ENCODE results near the gene SETX. TPM values are rescaled to one million over a fixed set of nuclear protein-coding genes. Genes with fewer than 3 reads are reported as not detected.

The SETX gene
- total RNA-seq, 1 donor from 2014 or later, result 47.2 TPM

- peaks cover 24% of the 10 kb centered on the region for H3K36me3 Mint-ChIP-seq (ENCODE audit: insufficient read depth)
- H3K27me3 Mint-ChIP-seq, result no peaks in the 10 kb centered on the region
- H3K9me3 Mint-ChIP-seq (ENCODE audit: low read depth), result no peaks in the 10 kb centered on the region
- no peak overlapping the region for H3K4me3 Mint-ChIP-seq (ENCODE audit: low read depth)
- H3K4me1 Mint-ChIP-seq (ENCODE audit: low read depth), result peaks cover 19% of the 10 kb centered on the region
- no peak for DNase-seq (ENCODE audit: low spot score, unreplicated experiment)
- no peak overlapping the region for H3K27ac Mint-ChIP-seq
- no peak for TF ChIP-seq CTCF (IDR thresholded peaks at IDR 0.05; ENCODE audit: unreplicated experiment)
Observed at GRCh38 chr9:132350861-132351315, 3.9 kb downstream of the SETX start.

DNA sequence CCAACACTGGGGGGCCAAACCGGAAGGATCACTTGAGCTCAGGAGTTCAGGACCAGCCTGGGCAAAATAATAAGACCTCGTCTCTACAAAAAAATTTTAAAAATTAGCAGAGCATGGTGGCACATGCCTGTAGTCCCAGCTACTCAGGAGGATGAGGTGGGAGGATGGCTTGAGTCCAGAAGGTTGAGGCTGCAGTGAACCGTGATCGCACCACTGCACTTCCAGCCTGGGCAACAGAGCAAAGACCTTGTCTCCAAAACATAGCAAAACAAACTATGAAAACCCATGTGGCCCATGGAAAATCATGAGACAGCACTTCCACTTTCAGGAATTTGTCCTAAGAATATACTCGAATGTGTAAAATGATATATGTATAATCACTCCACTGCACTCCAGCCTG lies 6.1 kb downstream of the SETX start:
- no peak overlapping the region for H3K4me3 Mint-ChIP-seq (ENCODE audit: low read depth)
- H3K27ac Mint-ChIP-seq, result no peak overlapping the region
- DNase-seq (ENCODE audit: low spot score, unreplicated experiment), result no peak
- TF ChIP-seq CTCF (IDR thresholded peaks at IDR 0.05; ENCODE audit: unreplicated experiment), result no peak
- H3K4me1 Mint-ChIP-seq (ENCODE audit: low read depth), result peaks cover 16% of the 10 kb centered on the region
- H3K27me3 Mint-ChIP-seq, result no peaks in the 10 kb centered on the region
- H3K36me3 Mint-ChIP-seq (ENCODE audit: insufficient read depth), result peaks cover 28% of the 10 kb centered on the region
- no peaks in the 10 kb centered on the region for H3K9me3 Mint-ChIP-seq (ENCODE audit: low read depth)

GRCh38 chr9:132346177-132346576 lies 8.6 kb downstream of the SETX start:
- H3K4me1 Mint-ChIP-seq (ENCODE audit: low read depth), result no peaks in the 10 kb centered on the region
- H3K27me3 Mint-ChIP-seq, result no peaks in the 10 kb centered on the region
- no peak overlapping the region for H3K4me3 Mint-ChIP-seq (ENCODE audit: low read depth)
- peaks cover 27% of the 10 kb centered on the region for H3K36me3 Mint-ChIP-seq (ENCODE audit: insufficient read depth)
- TF ChIP-seq CTCF (IDR thresholded peaks at IDR 0.05; ENCODE audit: unreplicated experiment), result no peak
- H3K27ac Mint-ChIP-seq, result no peak overlapping the region
- no peak for DNase-seq (ENCODE audit: low spot score, unreplicated experiment)
- no peaks in the 10 kb centered on the region for H3K9me3 Mint-ChIP-seq (ENCODE audit: low read depth)

- Mint-ChIP-seq H3K27me3 (no peaks in the 10 kb centered on the region), H3K9me3 (ENCODE audit: low read depth) (no peaks in the 10 kb centered on the region), H3K36me3 (ENCODE audit: insufficient read depth) (peaks cover 36% of the 10 kb centered on the region), H3K4me3 (ENCODE audit: low read depth) (no peak overlapping the region), H3K27ac (no peak overlapping the region), H3K4me1 (ENCODE audit: low read depth) (no peaks in the 10 kb centered on the region)
- TF ChIP-seq CTCF (IDR thresholded peaks at IDR 0.05; ENCODE audit: unreplicated experiment), result no peak
- no peak for DNase-seq (ENCODE audit: low spot score, unreplicated experiment)
Observed at GRCh38 chr9:132341177-132341840, 13.5 kb downstream of the SETX start.

DNA sequence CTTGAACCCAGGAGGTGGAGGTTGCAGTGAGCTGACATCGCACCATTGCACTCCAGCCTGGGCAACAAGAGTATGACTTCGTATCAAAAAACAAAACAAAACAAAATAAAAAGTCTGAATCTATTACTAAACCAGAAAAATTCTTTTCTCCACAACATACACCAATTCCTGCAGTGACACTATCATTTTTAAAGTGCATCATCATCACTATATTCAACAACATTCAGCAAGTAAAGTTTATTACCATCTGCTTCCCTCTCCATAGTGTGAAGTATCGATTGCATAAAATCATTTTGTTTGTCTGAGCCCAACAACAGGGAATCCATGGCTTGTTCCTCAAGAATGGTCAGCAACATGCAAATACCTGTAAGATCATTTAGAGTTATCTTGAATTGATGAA lies 20.4 kb downstream of the SETX start:
- no peak overlapping the region for H3K4me3 Mint-ChIP-seq (ENCODE audit: low read depth)
- no peaks in the 10 kb centered on the region for H3K4me1 Mint-ChIP-seq (ENCODE audit: low read depth)
- H3K36me3 Mint-ChIP-seq (ENCODE audit: insufficient read depth), result peaks cover 46% of the 10 kb centered on the region
- no peaks in the 10 kb centered on the region for H3K9me3 Mint-ChIP-seq (ENCODE audit: low read depth)
- no peak for TF ChIP-seq CTCF (IDR thresholded peaks at IDR 0.05; ENCODE audit: unreplicated experiment)
- H3K27me3 Mint-ChIP-seq, result no peaks in the 10 kb centered on the region
- no peak for DNase-seq (ENCODE audit: low spot score, unreplicated experiment)
- H3K27ac Mint-ChIP-seq, result no peak overlapping the region
